ENCODE measurements around the gene FOXE3.

DNA sequence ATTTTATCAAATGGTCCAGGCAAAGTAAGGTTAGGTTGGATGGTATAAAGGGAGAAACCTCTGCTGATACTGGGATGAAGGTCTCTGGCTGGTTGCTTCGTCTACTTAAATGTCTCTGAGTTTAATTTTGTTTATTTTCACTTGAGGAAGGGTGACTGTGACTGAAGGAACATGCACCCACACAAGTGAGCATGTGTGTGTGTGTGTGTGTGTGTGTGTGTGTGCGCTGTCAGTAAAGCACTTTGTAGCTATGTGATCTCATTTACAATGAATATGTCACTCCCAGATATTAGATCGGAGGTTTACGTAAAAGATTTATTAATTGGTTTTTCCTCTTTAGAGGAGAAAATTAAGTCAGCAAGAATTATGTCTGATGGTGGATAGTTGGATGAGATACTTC is 26.1 kb downstream of the FOXE3 start:
- TF ChIP-seq, protein P1, sequence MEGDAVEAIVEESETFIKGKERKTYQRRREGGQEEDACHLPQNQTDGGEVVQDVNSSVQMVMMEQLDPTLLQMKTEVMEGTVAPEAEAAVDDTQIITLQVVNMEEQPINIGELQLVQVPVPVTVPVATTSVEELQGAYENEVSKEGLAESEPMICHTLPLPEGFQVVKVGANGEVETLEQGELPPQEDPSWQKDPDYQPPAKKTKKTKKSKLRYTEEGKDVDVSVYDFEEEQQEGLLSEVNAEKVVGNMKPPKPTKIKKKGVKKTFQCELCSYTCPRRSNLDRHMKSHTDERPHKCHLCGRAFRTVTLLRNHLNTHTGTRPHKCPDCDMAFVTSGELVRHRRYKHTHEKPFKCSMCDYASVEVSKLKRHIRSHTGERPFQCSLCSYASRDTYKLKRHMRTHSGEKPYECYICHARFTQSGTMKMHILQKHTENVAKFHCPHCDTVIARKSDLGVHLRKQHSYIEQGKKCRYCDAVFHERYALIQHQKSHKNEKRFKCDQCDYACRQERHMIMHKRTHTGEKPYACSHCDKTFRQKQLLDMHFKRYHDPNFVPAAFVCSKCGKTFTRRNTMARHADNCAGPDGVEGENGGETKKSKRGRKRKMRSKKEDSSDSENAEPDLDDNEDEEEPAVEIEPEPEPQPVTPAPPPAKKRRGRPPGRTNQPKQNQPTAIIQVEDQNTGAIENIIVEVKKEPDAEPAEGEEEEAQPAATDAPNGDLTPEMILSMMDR (IDR thresholded peaks at IDR 0.05; ENCODE audit: low read depth, low read length, missing input control) = no peak
- TF ChIP-seq YY1 (IDR thresholded peaks at IDR 0.05) (no peak), JUND (IDR thresholded peaks at IDR 0.05) (no peak), GABPA (IDR thresholded peaks at IDR 0.05 in 1 of 2, conservative IDR thresholded peaks at IDR 0.05 in 1 of 2) (no peak), EGR1 (IDR thresholded peaks at IDR 0.05; ENCODE audit: low read depth in 2 of 2) (no peak), RXRA (IDR thresholded peaks at IDR 0.05) (no peak)
- TF ChIP-seq, protein P2, sequence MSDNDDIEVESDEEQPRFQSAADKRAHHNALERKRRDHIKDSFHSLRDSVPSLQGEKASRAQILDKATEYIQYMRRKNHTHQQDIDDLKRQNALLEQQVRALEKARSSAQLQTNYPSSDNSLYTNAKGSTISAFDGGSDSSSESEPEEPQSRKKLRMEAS (IDR thresholded peaks at IDR 0.05) = no peak
- TF ChIP-seq, protein P3, sequence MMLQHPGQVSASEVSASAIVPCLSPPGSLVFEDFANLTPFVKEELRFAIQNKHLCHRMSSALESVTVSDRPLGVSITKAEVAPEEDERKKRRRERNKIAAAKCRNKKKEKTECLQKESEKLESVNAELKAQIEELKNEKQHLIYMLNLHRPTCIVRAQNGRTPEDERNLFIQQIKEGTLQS (IDR thresholded peaks at IDR 0.05) = no peak
